ENCODE data around the gene CPN1. TPM values are rescaled to one million over a fixed set of nuclear protein-coding genes. Genes with fewer than 3 reads are reported as not detected.

Gene CPN1
- total and polyA plus RNA-seq, 2 of the 8 experiments (the other 6 are each of a cell fraction or from before 2014, with no cell fraction given), result 0.15 to 0.20 TPM

- H3K23me2 ChIP-seq (ENCODE audit: low read depth, low read length), result no peaks in the 10 kb centered on the region
- DNase-seq (ENCODE audit: low read depth in 1 of 2, low spot score in 2 of 2) (no peak), FAIRE-seq (no peak)
- H3K56ac ChIP-seq (replicated peaks; ENCODE audit: insufficient read length, low read depth, low read length), result no peak overlapping the region
- H2BK20ac ChIP-seq (ENCODE audit: low read length), result no peak overlapping the region
- no peak overlapping the region for H4K8ac ChIP-seq (ENCODE audit: extremely low read depth, insufficient read depth, low read length)
- no peak overlapping the region for H2BK5ac ChIP-seq (ENCODE audit: low read depth, low read length)
- no peak overlapping the region for H3K14ac ChIP-seq (ENCODE audit: insufficient read length)
- no peak for TF ChIP-seq ZNF274 (IDR thresholded peaks at IDR 0.05; ENCODE audit: borderline replicate concordance, extremely low read depth, low read length)
- TF ChIP-seq KDM4A (IDR thresholded peaks at IDR 0.05; ENCODE audit: low read depth, low read length, severe bottlenecking), result no peak
- TF ChIP-seq NANOG (IDR thresholded peaks at IDR 0.05; ENCODE audit: insufficient read depth, low read depth, low read length, poor library complexity, severe bottlenecking), result no peak
- no peak for TF ChIP-seq CBX5 (IDR thresholded peaks at IDR 0.05; ENCODE audit: low read depth, low read length)
- no peak for TF ChIP-seq POLR2AphosphoS5 (IDR thresholded peaks at IDR 0.05; ENCODE audit: low read depth, low read length)
- TF ChIP-seq EP300 (IDR thresholded peaks at IDR 0.05; ENCODE audit: borderline replicate concordance in 1 of 2, low read depth in 2 of 2, low read length in 2 of 2), result no peak
- TF ChIP-seq ASH2L (IDR thresholded peaks at IDR 0.05; ENCODE audit: low read length), result no peak
- TF ChIP-seq SIX5 (IDR thresholded peaks at IDR 0.05; ENCODE audit: low read depth, low read length), result no peak
- no peak for TF ChIP-seq RXRA (IDR thresholded peaks at IDR 0.05; ENCODE audit: insufficient read depth, low read depth, low read length)
- TF ChIP-seq POLR2A (IDR thresholded peaks at IDR 0.05; ENCODE audit: control extremely low read depth in 1 of 2, low read depth in 2 of 2, low read length in 2 of 2), result no peak
- TF ChIP-seq SP2 (IDR thresholded peaks at IDR 0.05; ENCODE audit: low read length), result no peak
- TF ChIP-seq USF2 (IDR thresholded peaks at IDR 0.05; ENCODE audit: low read length), result no peak
- no peak for TF ChIP-seq RFX5 (IDR thresholded peaks at IDR 0.05; ENCODE audit: borderline replicate concordance, low read depth, low read length)
- TF ChIP-seq YY1 (IDR thresholded peaks at IDR 0.05; ENCODE audit: low read depth, low read length), result no peak
- TF ChIP-seq KDM1A (IDR thresholded peaks at IDR 0.05; ENCODE audit: borderline replicate concordance, low read length), result no peak
- no peaks in the 10 kb centered on the region for H3K79me2 ChIP-seq (ENCODE audit: control insufficient read depth in 1 of 2, insufficient read depth in 2 of 2, low read length in 2 of 2)
- H3K4me1 ChIP-seq (replicated peaks in 1 of 4; ENCODE audit: control insufficient read depth in 3 of 4, insufficient read depth in 4 of 4, low read length in 3 of 4), result no peaks in the 10 kb centered on the region
- no peak overlapping the region for H2BK15ac ChIP-seq (ENCODE audit: low read length)
- POLR2A ChIA-PET (ENCODE audit: partially characterized antibody), result no interaction called here
- no peak overlapping the region for H4K91ac ChIP-seq (replicated peaks; ENCODE audit: insufficient read length, low read length)
- no peak overlapping the region for H3K23ac ChIP-seq (ENCODE audit: insufficient read length)
- no peak overlapping the region for H3K4ac ChIP-seq (replicated peaks; ENCODE audit: insufficient read length, low read depth, low read length)
- H3K36me3 ChIP-seq (ENCODE audit: control insufficient read depth in 2 of 4, insufficient read depth in 4 of 4, low read length in 3 of 4), result no peaks in the 10 kb centered on the region
- CTCF ChIA-PET (ENCODE audit: partially characterized antibody), result interaction anchor here (1.7 kb wide), 1 partner anchor 238 kb away, joined by 7 read pairs; no protein-coding TSS in a partner anchor
- 88% methylated on average over 1 of the region's 1 CpG; no CpG with 5 or more reads in 1 of the 2 experiments for WGBS, 2 experiments (ENCODE audit: extremely low coverage in 1 of 2, insufficient coverage in 1 of 2, insufficient read length in 1 of 2, insufficient replicate concordance in 2 of 2, low coverage in 1 of 2, low lambda C conversion rate in 2 of 2, missing lambda C conversion rate in 1 of 2)
- no peak overlapping the region for H2AK5ac ChIP-seq (ENCODE audit: low read depth, low read length)
- no peaks in the 10 kb centered on the region for H3K27me3 ChIP-seq (replicated peaks in 1 of 4; ENCODE audit: control insufficient read depth in 3 of 4, extremely low read depth in 1 of 4, insufficient read depth in 3 of 4, low read length in 3 of 4)
- H4K20me1 ChIP-seq (replicated peaks in 1 of 2; ENCODE audit: control insufficient read depth in 1 of 2, insufficient read depth in 2 of 2, low read length in 2 of 2), result no peaks in the 10 kb centered on the region
- H4K5ac ChIP-seq (ENCODE audit: insufficient read length, low read depth, low read length), result no peak overlapping the region
- no peak overlapping the region for H3K9ac ChIP-seq (replicated peaks in 1 of 4; ENCODE audit: extremely low read depth in 1 of 4, low read depth in 3 of 4, low read length in 3 of 4)
- no peak overlapping the region for H2BK120ac ChIP-seq (replicated peaks; ENCODE audit: low read depth, low read length)
- H3K79me1 ChIP-seq (ENCODE audit: low read depth, low read length), result no peaks in the 10 kb centered on the region
- H3K18ac ChIP-seq (ENCODE audit: extremely low read depth, low read length), result no peak overlapping the region
- no peak overlapping the region for H3K4me3 ChIP-seq (ENCODE audit: extremely low read depth in 1 of 4, insufficient read depth in 2 of 4, low read depth in 3 of 4, low read length in 4 of 4)
- H2AFZ ChIP-seq (ENCODE audit: low read length), result no peak overlapping the region
- H2BK12ac ChIP-seq (ENCODE audit: low read depth, low read length), result no peak overlapping the region
- H3K9me3 ChIP-seq (ENCODE audit: insufficient read depth in 2 of 2, low read depth in 1 of 2, low read length in 1 of 2), result no peaks in the 10 kb centered on the region
- H3K27ac ChIP-seq (ENCODE audit: low read depth, low read length), result no peak overlapping the region
- H3K4me2 ChIP-seq (ENCODE audit: insufficient read depth in 1 of 2, low read depth in 2 of 2, low read length in 2 of 2), result no peak overlapping the region
Observed at GRCh38 chr10:100083623-100084022, 2.0 kb upstream of the CPN1 start.
